ENCODE results near the gene ST6GALNAC6.
"Not testable (repeated sequence)": the region's sequence is repeated elsewhere in the genome, so short reads cannot be mapped to it uniquely, and the experiment has no call there.

Gene ST6GALNAC6

DNA sequence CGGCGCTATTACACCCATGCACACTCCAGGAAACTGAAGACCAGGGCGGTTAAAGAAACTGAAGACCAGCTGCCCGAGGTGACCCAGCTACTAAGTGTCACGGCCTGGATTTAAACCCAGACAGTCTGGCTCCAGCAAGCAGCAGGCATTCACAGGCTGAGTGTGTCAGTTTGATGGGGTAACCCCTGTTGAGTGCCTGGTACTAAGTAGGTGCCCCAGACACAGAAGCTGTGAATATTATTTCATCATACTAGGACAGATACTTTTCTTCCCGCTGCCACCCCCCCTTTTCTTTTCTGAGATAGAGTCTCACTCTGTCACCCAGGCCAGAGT, 52.3 kb downstream of the ST6GALNAC6 start:
- TF ChIP-seq, protein P1, sequence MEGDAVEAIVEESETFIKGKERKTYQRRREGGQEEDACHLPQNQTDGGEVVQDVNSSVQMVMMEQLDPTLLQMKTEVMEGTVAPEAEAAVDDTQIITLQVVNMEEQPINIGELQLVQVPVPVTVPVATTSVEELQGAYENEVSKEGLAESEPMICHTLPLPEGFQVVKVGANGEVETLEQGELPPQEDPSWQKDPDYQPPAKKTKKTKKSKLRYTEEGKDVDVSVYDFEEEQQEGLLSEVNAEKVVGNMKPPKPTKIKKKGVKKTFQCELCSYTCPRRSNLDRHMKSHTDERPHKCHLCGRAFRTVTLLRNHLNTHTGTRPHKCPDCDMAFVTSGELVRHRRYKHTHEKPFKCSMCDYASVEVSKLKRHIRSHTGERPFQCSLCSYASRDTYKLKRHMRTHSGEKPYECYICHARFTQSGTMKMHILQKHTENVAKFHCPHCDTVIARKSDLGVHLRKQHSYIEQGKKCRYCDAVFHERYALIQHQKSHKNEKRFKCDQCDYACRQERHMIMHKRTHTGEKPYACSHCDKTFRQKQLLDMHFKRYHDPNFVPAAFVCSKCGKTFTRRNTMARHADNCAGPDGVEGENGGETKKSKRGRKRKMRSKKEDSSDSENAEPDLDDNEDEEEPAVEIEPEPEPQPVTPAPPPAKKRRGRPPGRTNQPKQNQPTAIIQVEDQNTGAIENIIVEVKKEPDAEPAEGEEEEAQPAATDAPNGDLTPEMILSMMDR (IDR thresholded peaks at IDR 0.05; ENCODE audit: borderline replicate concordance, insufficient read depth, low read depth, low read length), result no peak
- H3K4me3 ChIP-seq (ENCODE audit: low read depth, low read length), result no peak overlapping the region

DNA sequence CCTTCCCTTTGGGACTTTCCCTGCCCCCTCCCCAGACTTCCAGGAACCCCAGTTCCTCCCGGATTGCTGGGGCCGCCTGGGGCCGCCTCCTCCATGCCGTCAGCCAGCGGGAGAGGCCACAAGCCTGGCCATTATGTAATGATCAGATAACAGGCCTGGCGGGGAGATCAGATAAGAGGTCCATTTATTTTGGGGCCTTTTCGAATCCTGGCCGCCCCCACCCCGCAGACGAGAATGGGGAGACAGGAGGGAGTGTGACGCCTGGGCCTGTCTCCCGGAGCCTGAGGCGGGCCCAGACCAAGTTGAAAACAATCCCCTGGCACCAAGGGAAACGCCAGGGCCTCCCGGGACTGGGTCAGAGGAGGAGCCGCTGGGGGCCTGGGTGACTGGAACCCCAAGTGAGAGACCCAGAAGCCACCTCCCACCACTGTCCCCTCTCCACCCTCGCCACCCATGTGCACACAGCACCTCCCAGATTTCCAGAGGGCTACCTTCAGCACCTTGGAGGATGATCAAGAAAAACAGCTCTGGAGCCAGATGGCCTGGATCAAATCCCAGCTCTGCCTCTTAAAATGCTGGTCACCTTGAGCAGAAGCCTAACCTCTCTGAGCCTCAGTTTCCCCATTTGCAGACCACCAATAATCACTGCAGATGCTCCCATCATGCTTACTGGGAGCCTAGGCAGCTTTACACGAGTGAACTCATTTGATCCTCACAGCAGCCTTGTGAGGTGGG, 52.8 kb downstream of the ST6GALNAC6 start:
- TF ChIP-seq, protein P1 (IDR thresholded peaks at IDR 0.05; ENCODE audit: borderline replicate concordance, insufficient read depth, low read depth, low read length), result no peak
- H3K4me3 ChIP-seq (ENCODE audit: low read depth, low read length), result no peak overlapping the region

DNA sequence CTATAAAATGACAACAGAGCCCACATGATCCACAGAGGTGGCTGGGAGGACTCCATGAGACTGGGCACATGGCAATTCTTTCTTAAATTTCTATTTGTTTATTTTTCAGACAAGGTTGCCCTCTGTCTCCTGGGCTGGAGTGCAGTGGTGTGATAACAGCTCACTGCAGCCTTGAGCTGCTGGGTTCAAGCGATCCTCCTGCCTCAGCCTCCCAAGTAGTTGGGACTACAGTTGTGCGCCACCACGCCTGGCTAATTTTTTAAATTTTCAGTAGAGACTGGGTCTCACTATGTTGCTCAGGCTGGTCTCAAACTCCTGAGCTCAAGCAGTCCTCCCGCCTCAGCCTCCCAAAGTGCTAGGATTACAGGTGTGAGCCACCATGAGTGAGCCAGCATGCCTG, 53.8 kb downstream of the ST6GALNAC6 start:
- not testable (repeated sequence) for H3K4me3 ChIP-seq (ENCODE audit: low read depth, low read length)

DNA sequence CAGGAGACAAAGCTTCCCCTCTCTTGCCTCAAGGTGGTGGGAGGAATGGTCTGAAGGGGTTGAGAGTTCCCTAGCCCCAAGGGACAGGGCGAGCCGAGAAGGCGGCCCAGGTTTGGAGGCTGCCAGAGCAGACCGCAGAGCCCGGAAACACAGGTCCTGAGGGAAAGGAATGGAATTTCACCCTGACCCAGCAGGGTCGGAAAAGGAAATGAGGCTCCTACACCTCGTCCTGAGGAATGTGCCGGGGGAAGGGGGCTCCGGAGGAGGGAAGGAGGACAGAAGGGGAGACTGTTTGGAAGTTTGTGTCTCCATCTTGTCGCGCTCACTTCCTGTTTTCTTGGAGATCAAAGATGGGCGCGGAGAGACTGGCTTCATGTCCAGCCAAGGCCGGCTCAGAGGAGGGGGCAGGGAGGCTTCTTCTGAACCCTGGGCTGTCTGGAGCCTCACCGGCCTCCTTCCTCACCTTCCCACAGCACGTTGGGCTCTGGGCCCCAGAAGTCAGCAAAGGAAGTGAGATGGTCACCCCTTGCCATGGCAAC, 54.5 kb downstream of the ST6GALNAC6 start:
- TF ChIP-seq, protein P1 (IDR thresholded peaks at IDR 0.05; ENCODE audit: borderline replicate concordance, insufficient read depth, low read depth, low read length), result no peak
- H3K4me3 ChIP-seq (ENCODE audit: low read depth, low read length), result no peak overlapping the region

DNA sequence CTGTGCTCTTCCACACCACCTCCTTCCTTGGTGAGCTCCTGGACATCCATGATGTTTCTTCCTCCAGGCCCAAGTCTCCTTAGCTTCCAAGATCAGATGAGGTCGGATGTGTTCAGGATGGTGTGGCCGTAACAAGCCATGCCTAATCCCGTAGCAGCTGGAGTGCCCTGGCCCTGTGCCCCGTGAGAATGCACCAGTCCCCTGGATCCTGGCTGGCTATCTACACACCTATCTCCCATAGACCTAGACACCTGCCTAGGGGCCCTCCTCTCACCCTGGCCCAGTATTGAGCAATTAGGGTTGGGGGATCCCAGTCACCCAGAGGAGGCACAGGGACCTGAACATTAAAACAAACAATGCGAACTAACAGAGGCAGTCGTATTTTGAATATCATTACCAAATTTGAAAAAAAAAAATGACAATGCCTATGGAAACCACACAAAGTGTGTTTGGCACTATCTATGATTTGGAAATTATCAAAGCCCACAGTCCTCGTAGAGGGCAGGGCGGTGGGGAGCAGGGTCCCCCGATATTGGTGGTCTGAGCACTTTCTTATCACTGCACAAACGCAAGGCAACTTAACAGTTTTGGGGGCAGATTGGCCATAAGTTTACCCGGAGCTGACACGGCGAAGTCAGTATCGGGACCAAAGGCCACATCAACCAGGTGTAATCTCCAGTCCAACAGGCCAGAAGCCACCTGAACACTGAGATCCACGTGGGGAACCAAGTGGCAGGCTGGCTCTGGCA, 58.1 kb downstream of the ST6GALNAC6 start:
- H3K4me3 ChIP-seq (ENCODE audit: low read depth, low read length), result no peak overlapping the region
- TF ChIP-seq, protein P1 (IDR thresholded peaks at IDR 0.05; ENCODE audit: borderline replicate concordance, insufficient read depth, low read depth, low read length), result no peak

DNA sequence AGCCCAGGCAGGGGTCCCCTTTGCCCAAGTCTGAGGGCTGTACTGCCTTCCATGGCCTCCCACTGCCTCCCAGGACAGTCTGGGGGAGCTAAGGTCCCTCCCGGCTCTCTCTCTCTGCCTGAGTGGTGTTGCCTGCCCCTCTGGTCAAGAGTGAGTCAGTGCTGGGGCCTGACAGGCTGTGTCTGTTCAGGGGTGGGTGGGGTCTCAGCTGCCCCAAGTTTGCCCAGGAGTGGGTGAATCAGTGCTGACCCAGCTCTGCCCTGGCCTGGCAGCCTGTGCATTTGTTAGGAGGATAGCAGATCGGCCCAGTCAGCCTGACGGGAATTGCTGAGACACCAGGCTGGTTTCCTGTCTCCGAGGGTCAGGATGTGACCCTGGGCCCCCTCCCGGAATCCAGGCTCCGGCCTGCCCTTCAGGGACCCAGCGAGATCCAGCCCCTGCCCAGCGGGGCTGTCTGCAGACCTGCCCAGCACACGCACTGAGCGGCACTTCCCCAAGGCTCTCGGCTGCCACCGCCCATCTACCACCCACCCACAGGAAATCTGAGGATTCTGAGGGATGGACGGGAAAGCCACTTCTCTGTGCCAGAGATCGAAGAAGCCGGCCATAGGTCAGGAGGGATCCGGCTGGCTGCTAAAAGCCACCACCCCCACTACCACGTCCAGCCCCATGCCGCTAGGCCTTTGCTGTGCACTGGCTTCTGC, 60.9 kb downstream of the ST6GALNAC6 start:
- TF ChIP-seq, protein P1 (IDR thresholded peaks at IDR 0.05; ENCODE audit: borderline replicate concordance, insufficient read depth, low read depth, low read length), result no peak
- no peak overlapping the region for H3K4me3 ChIP-seq (ENCODE audit: low read depth, low read length)

DNA sequence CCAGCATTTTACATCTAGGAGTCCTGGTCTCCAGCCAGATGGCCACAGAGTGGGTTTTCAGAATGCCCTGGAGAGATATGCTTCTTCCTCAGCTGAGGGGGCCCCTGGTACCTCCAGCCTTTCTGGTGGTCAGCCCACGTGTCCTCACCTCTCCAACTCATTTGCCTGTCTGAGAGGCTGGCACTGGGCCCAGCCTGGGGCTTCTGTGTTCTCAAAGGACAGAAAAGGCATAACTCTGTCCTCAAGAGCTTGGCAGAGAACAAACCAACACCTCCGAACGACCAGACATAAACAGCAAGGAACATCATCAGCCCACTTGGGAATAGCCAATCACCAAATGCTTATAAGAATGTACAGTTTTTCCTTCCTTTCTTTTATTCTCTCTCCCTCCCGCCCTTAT, 62.1 kb downstream of the ST6GALNAC6 start:
- H3K4me3 ChIP-seq (ENCODE audit: low read depth, low read length), result no peak overlapping the region
- TF ChIP-seq, protein P1 (IDR thresholded peaks at IDR 0.05; ENCODE audit: borderline replicate concordance, insufficient read depth, low read depth, low read length), result no peak

DNA sequence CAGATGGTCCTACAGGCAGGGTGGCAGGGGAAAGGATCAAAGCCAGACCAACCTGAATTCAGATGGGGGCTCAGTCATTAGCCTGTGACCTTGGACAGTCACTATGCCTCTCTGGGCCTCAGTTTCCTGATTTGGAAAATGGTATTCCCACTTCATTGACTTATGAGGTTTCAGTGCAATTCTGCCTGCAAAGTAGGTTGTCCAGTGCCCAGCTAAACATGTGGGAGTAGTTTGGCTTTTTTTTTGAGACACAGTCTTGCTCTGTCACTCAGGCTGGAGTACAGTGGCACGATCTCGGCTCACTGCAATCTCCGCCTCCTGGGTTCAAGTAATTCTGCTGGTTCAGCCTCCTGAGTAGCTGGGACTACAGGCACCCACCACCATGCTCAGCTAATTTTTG, 62.8 kb downstream of the ST6GALNAC6 start:
- H3K4me3 ChIP-seq (ENCODE audit: low read depth, low read length), result not testable (repeated sequence)

Measured in GM12875 (cell line).